ENCODE data around the gene PLLP. TPM values are rescaled to one million over a fixed set of nuclear protein-coding genes. Genes with fewer than 3 reads are reported as not detected.

Gene PLLP
- total and polyA plus RNA-seq, 9 of the 15 experiments (the other 6 are each of a cell fraction or from before 2014, with no cell fraction given) = 0.09 to 0.96 (median 0.27) TPM

- TF ChIP-seq RCOR1 (IDR thresholded peaks at IDR 0.05; ENCODE audit: borderline replicate concordance in 1 of 2, low read depth in 2 of 2, low read length in 2 of 2) (peak; percentile 40 to 68; a peak in 2 of 4 replicates), FUS (optimal IDR thresholded peaks at IDR 0.05; ENCODE audit: low read depth, low read length) (no peak), HMG20A (CRISPR knock-in tag; conservative IDR thresholded peaks at IDR 0.05) (no peak), CBFA2T3 (IDR thresholded peaks at IDR 0.05) (no peak), TCF7L2 (IDR thresholded peaks at IDR 0.05; ENCODE audit: low read depth, low read length) (0 out of 2 replicates have a peak, but pooled peaks have one; percentile 30), MIER1 (IDR thresholded peaks at IDR 0.05; ENCODE audit: low read depth) (no peak; the same call in 1 of the 2 replicates), KDM5B (IDR thresholded peaks at IDR 0.05; ENCODE audit: insufficient replicate concordance, low read depth, low read length) (no peak), PCBP1 (IDR thresholded peaks at IDR 0.05; ENCODE audit: low read depth, low read length, poor library complexity, severe bottlenecking) (no peak), CBX2 (IDR thresholded peaks at IDR 0.05; ENCODE audit: insufficient read depth, low read length, poor library complexity, severe bottlenecking) (no peak), POLR2H (tag; IDR thresholded peaks at IDR 0.05; ENCODE audit: low read depth) (peak; percentile 100), LARP7 (IDR thresholded peaks at IDR 0.05) (no peak), BRF2 (IDR thresholded peaks at IDR 0.05; ENCODE audit: borderline replicate concordance, insufficient read depth, insufficient read length) (no peak), SPI1 (IDR thresholded peaks at IDR 0.05; ENCODE audit: borderline replicate concordance, low read depth, low read length) (no peak), JUN (IDR thresholded peaks at IDR 0.05; ENCODE audit: borderline replicate concordance, low read depth, low read length) (peak; percentile 56; the same call in 1 of the 2 replicates), JUN (CRISPR knock-in tag; IDR thresholded peaks at IDR 0.05; ENCODE audit: borderline replicate concordance) (0 out of 2 replicates have a peak, but pooled peaks have one; percentile 12), NBN (IDR thresholded peaks at IDR 0.05; ENCODE audit: low read depth) (no peak; the same call in 1 of the 2 replicates), CBFB (CRISPR knock-in tag; IDR thresholded peaks at IDR 0.05) (0 out of 2 replicates have a peak, but pooled peaks have one; percentile 24), WHSC1 (IDR thresholded peaks at IDR 0.05; ENCODE audit: low read length) (no peak), ZNF644 (tag; IDR thresholded peaks at IDR 0.05; ENCODE audit: low read depth) (no peak), ZNF778 (CRISPR knock-in tag; IDR thresholded peaks at IDR 0.05) (no peak), DACH1 (IDR thresholded peaks at IDR 0.05; ENCODE audit: partially characterized antibody) (no peak), ZNF23 (CRISPR knock-in tag; IDR thresholded peaks at IDR 0.05) (no peak), SLC30A9 (CRISPR knock-in tag; IDR thresholded peaks at IDR 0.05) (no peak), ZNF143 (CRISPR knock-in tag; IDR thresholded peaks at IDR 0.05) (no peak), ZBTB7A (IDR thresholded peaks at IDR 0.05; ENCODE audit: borderline replicate concordance, control insufficient read depth, low read depth, low read length) (no peak), ESRRB (CRISPR knock-in tag; IDR thresholded peaks at IDR 0.05; ENCODE audit: borderline replicate concordance) (no peak), CBFA2T2 (conservative IDR thresholded peaks at IDR 0.05) (no peak), ZFP1 (CRISPR knock-in tag; IDR thresholded peaks at IDR 0.05) (no peak)
Measured at GRCh38 chr16:57300387-57301125, 16.1 kb upstream of the PLLP start (continued).

Data from K562 (cell line).